ENCODE data around the gene SPATS2L. TPM values are rescaled to one million over a fixed set of nuclear protein-coding genes. Genes with fewer than 3 reads are reported as not detected.

Gene SPATS2L
- polyA plus RNA-seq, 1 of the 3 experiments (the other 2 are of a cell fraction): 86.8 TPM

GRCh38 chr2:200300638-200301314 lies 5.7 kb upstream of the SPATS2L start (continued):
- TF ChIP-seq REST (IDR thresholded peaks at IDR 0.05; ENCODE audit: low read depth, low read length): no peak
- TF ChIP-seq PBX3 (IDR thresholded peaks at IDR 0.05): peak; percentile 78
- TF ChIP-seq MEF2A (IDR thresholded peaks at IDR 0.05; ENCODE audit: borderline replicate concordance, low read depth): no peak
- no peak for TF ChIP-seq YY1 (IDR thresholded peaks at IDR 0.05; ENCODE audit: low read depth)
- no peak for TF ChIP-seq USF2 (IDR thresholded peaks at IDR 0.05; ENCODE audit: borderline replicate concordance, low read depth, low read length)
- TF ChIP-seq JUND (IDR thresholded peaks at IDR 0.05): peak; percentile 75

GRCh38 chr2:200301953-200302858 lies 4.3 kb upstream of the SPATS2L start:
- no peak overlapping the region for H2AFZ ChIP-seq (ENCODE audit: low read depth)
- DNase-seq: no peak
- no peaks in the 10 kb centered on the region for H3K9me3 ChIP-seq
- peaks cover 0 to 2% of the 10 kb centered on the region in 2 experiments; a peak in 2 of 4 replicates for H3K4me1 ChIP-seq (ENCODE audit: control insufficient read depth in 1 of 2, insufficient read depth in 2 of 2, low read depth in 1 of 2, low read length in 1 of 2)
- no peak overlapping the region for H3K4me3 ChIP-seq (ENCODE audit: low read depth in 2 of 2, low read length in 1 of 2)
- TF ChIP-seq FOSL2 (IDR thresholded peaks at IDR 0.05; ENCODE audit: borderline replicate concordance, low read depth): peak; percentile 59; the same call in 1 of the 2 replicates
- no peak for TF ChIP-seq RCOR1 (IDR thresholded peaks at IDR 0.05; ENCODE audit: low read length)
- TF ChIP-seq TCF12 (IDR thresholded peaks at IDR 0.05): 0 out of 2 replicates have a peak, but pooled peaks have one; percentile 29
- peak; percentile 47; the same call in 1 of the 2 replicates for TF ChIP-seq JUND (IDR thresholded peaks at IDR 0.05)
- TF ChIP-seq YY1 (IDR thresholded peaks at IDR 0.05; ENCODE audit: low read depth): no peak
- peaks cover 8% of the 10 kb centered on the region; the same call in 1 of the 2 replicates for H3K79me2 ChIP-seq (ENCODE audit: insufficient read depth)
- H3K36me3 ChIP-seq (replicated peaks in 1 of 2; ENCODE audit: control insufficient read depth in 1 of 2, insufficient read depth in 2 of 2, low read length in 1 of 2): no peaks in the 10 kb centered on the region
- CTCF ChIA-PET: interaction anchor here (1.4 kb wide), 1 partner anchor 179 kb away, joined by 4 read pairs; no protein-coding TSS in a partner anchor
- peak overlapping the region in 1 of 2 experiments; percentile 2; a peak in 1 of 4 replicates for H3K27ac ChIP-seq (ENCODE audit: low read depth in 2 of 2, low read length in 1 of 2)
- no peaks in the 10 kb centered on the region for H4K20me1 ChIP-seq (ENCODE audit: insufficient read depth)
- peaks cover 26% of the 10 kb centered on the region for H3F3A ChIP-seq (replicated peaks; ENCODE audit: insufficient read depth)
- H3K9ac ChIP-seq: no peak overlapping the region
- POLR2A ChIA-PET: no interaction called here
- H3K27me3 ChIP-seq (ENCODE audit: insufficient read depth): no peaks in the 10 kb centered on the region
- H3K4me2 ChIP-seq: no peak overlapping the region
- 80% methylated on average over 3 of the region's 3 CpGs for WGBS (ENCODE audit: low lambda C conversion rate)
- no peaks in the 10 kb centered on the region for H3K9me2 ChIP-seq
